ENCODE results near the gene CAMK2N2.

CAMK2N2 gene

GRCh38 chr3:184236033-184236410 lies 25.3 kb downstream of the CAMK2N2 start:
- no peak overlapping the region for H3K4me3 ChIP-seq (ENCODE audit: low read length)
- 0 out of 2 replicates have a peak, but pooled peaks cover 5% of the 10 kb centered on the region for H3F3A ChIP-seq (ENCODE audit: control insufficient read depth, insufficient read depth)
- no peaks in the 10 kb centered on the region for H3K36me3 ChIP-seq (ENCODE audit: control insufficient read depth, low read length)
- H4K20me1 ChIP-seq (ENCODE audit: control insufficient read depth, insufficient read depth, low read depth, low read length): no peaks in the 10 kb centered on the region
- peaks cover 17% of the 10 kb centered on the region for H3K4me1 ChIP-seq (ENCODE audit: control insufficient read depth, low read length)
- no peaks in the 10 kb centered on the region for H3K9me3 ChIP-seq (ENCODE audit: control insufficient read depth, insufficient read depth, low read length)
- no peak for TF ChIP-seq EZH2phosphoT487 (IDR thresholded peaks at IDR 0.05; ENCODE audit: borderline replicate concordance, low read length)
- no peak for TF ChIP-seq CTCF (IDR thresholded peaks at IDR 0.05; ENCODE audit: low read depth, low read length, poor library complexity, severe bottlenecking)
- no peak overlapping the region for H3K27ac ChIP-seq (ENCODE audit: low read depth, low read length)
- peaks cover 17% of the 10 kb centered on the region for H3K27me3 ChIP-seq (ENCODE audit: control insufficient read depth, low read length)
- no peaks in the 10 kb centered on the region for H3K79me2 ChIP-seq (ENCODE audit: control insufficient read depth, low read length)
- no peak overlapping the region for H3K4me2 ChIP-seq (ENCODE audit: low read length)
- H3K9me2 ChIP-seq (replicated peaks; ENCODE audit: control insufficient read depth, low read length): no peaks in the 10 kb centered on the region

DNA sequence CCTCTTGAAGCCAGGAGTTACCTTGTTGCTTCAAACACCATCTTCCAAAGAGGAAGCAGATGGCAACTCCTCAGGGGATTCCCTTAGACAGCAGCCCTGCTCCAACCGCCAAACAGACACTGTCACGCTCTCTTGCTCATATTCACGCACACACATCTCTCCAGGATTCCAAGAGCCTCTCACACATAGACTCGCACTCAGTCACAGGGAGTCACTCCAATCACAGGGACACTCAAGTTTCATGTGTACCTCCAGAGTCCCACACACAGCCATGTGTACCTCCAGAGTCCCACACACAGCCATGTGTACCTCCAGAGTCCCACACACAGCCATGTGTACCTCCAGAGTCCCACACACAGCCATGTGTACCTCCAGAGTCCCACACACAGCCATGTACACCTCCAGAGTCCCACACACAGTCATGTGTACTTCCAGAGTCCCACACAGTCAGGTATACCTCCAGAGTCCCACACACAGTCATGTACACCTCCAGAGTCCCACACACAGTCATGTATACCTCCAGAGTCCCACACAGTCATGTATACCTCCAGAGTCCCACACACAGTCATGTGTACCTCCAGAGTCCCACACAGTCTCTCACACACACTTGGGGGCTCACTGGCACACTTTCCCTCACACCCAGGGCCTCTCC lies 25.8 kb downstream of the CAMK2N2 start:
- H3K9me3 ChIP-seq (ENCODE audit: control insufficient read depth, insufficient read depth, low read length): no peaks in the 10 kb centered on the region
- H3K9me2 ChIP-seq (replicated peaks; ENCODE audit: control insufficient read depth, low read length): no peaks in the 10 kb centered on the region
- no peak overlapping the region for H3K4me3 ChIP-seq (ENCODE audit: low read length)
- 0 out of 2 replicates have a peak, but pooled peaks cover 5% of the 10 kb centered on the region for H3F3A ChIP-seq (ENCODE audit: control insufficient read depth, insufficient read depth)
- H3K4me1 ChIP-seq (ENCODE audit: control insufficient read depth, low read length): peaks cover 17% of the 10 kb centered on the region
- no peak overlapping the region for H3K4me2 ChIP-seq (ENCODE audit: low read length)
- H3K36me3 ChIP-seq (ENCODE audit: control insufficient read depth, low read length): no peaks in the 10 kb centered on the region
- peaks cover 22% of the 10 kb centered on the region for H3K27me3 ChIP-seq (ENCODE audit: control insufficient read depth, low read length)
- no peaks in the 10 kb centered on the region for H3K79me2 ChIP-seq (ENCODE audit: control insufficient read depth, low read length)
- TF ChIP-seq EZH2phosphoT487 (IDR thresholded peaks at IDR 0.05; ENCODE audit: borderline replicate concordance, low read length) (no peak), CTCF (IDR thresholded peaks at IDR 0.05; ENCODE audit: low read depth, low read length, poor library complexity, severe bottlenecking) (no peak)
- H4K20me1 ChIP-seq (ENCODE audit: control insufficient read depth, insufficient read depth, low read depth, low read length): no peaks in the 10 kb centered on the region
- H3K27ac ChIP-seq (ENCODE audit: low read depth, low read length): no peak overlapping the region

- peaks cover 22% of the 10 kb centered on the region for H3K4me1 ChIP-seq (ENCODE audit: control insufficient read depth, low read length)
- 0 out of 2 replicates have a peak, but pooled peaks cover 5% of the 10 kb centered on the region for H3F3A ChIP-seq (ENCODE audit: control insufficient read depth, insufficient read depth)
- H3K4me2 ChIP-seq (ENCODE audit: low read length): no peak overlapping the region
- H4K20me1 ChIP-seq (ENCODE audit: control insufficient read depth, insufficient read depth, low read depth, low read length): no peaks in the 10 kb centered on the region
- no peaks in the 10 kb centered on the region for H3K79me2 ChIP-seq (ENCODE audit: control insufficient read depth, low read length)
- H3K27me3 ChIP-seq (ENCODE audit: control insufficient read depth, low read length): peaks cover 29% of the 10 kb centered on the region
- TF ChIP-seq CTCF (IDR thresholded peaks at IDR 0.05; ENCODE audit: low read depth, low read length, poor library complexity, severe bottlenecking) (no peak), EZH2phosphoT487 (IDR thresholded peaks at IDR 0.05; ENCODE audit: borderline replicate concordance, low read length) (no peak)
- H3K9me3 ChIP-seq (ENCODE audit: control insufficient read depth, insufficient read depth, low read length): no peaks in the 10 kb centered on the region
- H3K27ac ChIP-seq (ENCODE audit: low read depth, low read length): no peak overlapping the region
- no peak overlapping the region for H3K4me3 ChIP-seq (ENCODE audit: low read length)
- H3K9me2 ChIP-seq (replicated peaks; ENCODE audit: control insufficient read depth, low read length): no peaks in the 10 kb centered on the region
- H3K36me3 ChIP-seq (ENCODE audit: control insufficient read depth, low read length): no peaks in the 10 kb centered on the region
Observed at GRCh38 chr3:184234671-184235380, 26.5 kb downstream of the CAMK2N2 start.

All from DOHH2 (cell line).